ENCODE measurements around the gene COMMD9. TPM values are rescaled to one million over a fixed set of nuclear protein-coding genes. Genes with fewer than 3 reads are reported as not detected.

The COMMD9 gene
- total and polyA plus RNA-seq, 8 donors: 16.5 to 47.6 (median 29.1) TPM

DNA sequence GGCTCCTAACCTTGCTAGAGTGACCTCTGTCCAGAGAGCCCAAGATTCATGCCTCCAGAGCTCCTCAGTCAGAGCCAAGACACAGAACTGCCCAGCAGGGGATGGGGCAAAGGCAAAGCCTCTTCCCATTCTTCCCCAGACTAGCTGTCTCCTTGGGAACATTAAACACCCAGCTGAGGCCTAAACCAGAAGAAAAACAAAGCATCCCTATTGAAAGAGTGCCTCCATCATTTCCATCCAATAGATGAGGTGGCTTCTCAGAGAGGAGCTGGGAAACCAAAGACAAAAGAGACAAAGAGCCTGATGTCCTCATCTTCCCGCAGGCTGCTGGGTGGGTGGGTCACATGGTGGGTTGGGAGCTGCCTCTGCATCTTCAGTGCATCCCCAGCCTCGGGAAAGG, 37.4 kb downstream of the COMMD9 start:
- TF ChIP-seq, protein P1, sequence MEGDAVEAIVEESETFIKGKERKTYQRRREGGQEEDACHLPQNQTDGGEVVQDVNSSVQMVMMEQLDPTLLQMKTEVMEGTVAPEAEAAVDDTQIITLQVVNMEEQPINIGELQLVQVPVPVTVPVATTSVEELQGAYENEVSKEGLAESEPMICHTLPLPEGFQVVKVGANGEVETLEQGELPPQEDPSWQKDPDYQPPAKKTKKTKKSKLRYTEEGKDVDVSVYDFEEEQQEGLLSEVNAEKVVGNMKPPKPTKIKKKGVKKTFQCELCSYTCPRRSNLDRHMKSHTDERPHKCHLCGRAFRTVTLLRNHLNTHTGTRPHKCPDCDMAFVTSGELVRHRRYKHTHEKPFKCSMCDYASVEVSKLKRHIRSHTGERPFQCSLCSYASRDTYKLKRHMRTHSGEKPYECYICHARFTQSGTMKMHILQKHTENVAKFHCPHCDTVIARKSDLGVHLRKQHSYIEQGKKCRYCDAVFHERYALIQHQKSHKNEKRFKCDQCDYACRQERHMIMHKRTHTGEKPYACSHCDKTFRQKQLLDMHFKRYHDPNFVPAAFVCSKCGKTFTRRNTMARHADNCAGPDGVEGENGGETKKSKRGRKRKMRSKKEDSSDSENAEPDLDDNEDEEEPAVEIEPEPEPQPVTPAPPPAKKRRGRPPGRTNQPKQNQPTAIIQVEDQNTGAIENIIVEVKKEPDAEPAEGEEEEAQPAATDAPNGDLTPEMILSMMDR (IDR thresholded peaks at IDR 0.05): no peak
- intact Hi-C loops (cut with DNase I): no loop called here
- WGBS, 2 donors: 63 to 68% methylated on average over 2 of the region's 2 CpGs
- H3K4me3 ChIP-seq: no peak overlapping the region
- no peak overlapping the region for H3K27ac ChIP-seq
- no peaks in the 10 kb centered on the region for H3K36me3 ChIP-seq
- H3K9me3 ChIP-seq: no peaks in the 10 kb centered on the region
- H3K27me3 ChIP-seq: no peaks in the 10 kb centered on the region
- no peak for ATAC-seq
- no peak for DNase-seq
- H3K4me1 ChIP-seq: no peaks in the 10 kb centered on the region
- FAIRE-seq: no peak

DNA sequence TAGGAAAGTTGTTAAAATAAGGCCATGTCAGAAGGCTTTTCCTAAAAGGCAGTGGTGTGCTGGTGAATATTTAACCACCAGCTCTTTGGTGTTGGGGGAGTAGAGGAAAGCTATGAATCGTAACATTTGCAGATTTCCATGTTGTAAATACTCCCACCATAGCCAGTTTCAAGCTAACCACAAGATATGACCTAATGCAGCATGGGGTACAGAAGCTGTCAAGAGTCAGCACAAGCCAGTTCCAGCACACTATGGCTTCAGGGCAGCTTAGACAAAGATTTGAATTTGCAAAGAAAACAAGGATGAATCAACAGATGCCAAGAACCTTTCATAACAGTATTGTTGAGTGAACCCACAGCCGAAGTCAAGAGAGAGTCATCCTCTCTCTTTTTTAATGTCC, 40.0 kb downstream of the COMMD9 start:
- DNase-seq (no peak), FAIRE-seq (no peak), ATAC-seq (peak in 3 of 4 donors; percentile 9 to 67 (median 46))
- TF ChIP-seq, protein P1 (IDR thresholded peaks at IDR 0.05): no peak
- Histone ChIP-seq H3K4me3 (no peak overlapping the region), H3K27ac (peak overlapping the region in 1 of 4 donors; percentile 37), H3K9me3 (no peaks in the 10 kb centered on the region), H3K36me3 (no peaks in the 10 kb centered on the region), H3K4me1 (no peaks in the 10 kb centered on the region), H3K27me3 (no peaks in the 10 kb centered on the region)
- intact Hi-C loops (cut with DNase I): no loop called here
- WGBS, 2 donors: 50 to 67% methylated on average over 2 of the region's 2 CpGs

DNA sequence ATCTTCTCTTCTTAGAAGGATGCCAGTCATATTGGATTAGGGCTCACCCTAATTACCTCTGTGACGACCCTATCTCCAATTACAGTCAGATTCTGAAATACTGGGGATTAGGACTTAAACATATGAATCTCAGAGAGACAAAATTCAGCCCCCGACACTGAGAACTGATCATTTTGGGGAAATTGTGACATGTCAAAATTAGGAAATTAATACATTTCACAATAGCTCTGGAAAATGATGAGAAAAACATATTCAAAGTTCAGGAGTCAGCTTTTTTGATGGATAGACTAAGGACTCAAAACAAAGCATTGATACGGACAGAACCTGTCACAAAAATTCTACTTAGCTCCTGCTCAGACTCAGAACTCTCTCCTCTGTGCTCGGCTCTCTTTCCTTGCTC, 40.8 kb downstream of the COMMD9 start:
- ATAC-seq: no peak
- Histone ChIP-seq H3K36me3 (no peaks in the 10 kb centered on the region), H3K27me3 (no peaks in the 10 kb centered on the region), H3K9me3 (no peaks in the 10 kb centered on the region), H3K4me3 (no peak overlapping the region), H3K4me1 (no peaks in the 10 kb centered on the region), H3K27ac (peak overlapping the region in 1 of 4 donors; percentile 37)
- FAIRE-seq: no peak
- 66 to 78% methylated on average over 4 of the region's 4 CpGs for WGBS, 2 donors
- DNase-seq: no peak
- intact Hi-C loops (cut with DNase I): no loop called here
- TF ChIP-seq, protein P1 (IDR thresholded peaks at IDR 0.05): no peak

DNA sequence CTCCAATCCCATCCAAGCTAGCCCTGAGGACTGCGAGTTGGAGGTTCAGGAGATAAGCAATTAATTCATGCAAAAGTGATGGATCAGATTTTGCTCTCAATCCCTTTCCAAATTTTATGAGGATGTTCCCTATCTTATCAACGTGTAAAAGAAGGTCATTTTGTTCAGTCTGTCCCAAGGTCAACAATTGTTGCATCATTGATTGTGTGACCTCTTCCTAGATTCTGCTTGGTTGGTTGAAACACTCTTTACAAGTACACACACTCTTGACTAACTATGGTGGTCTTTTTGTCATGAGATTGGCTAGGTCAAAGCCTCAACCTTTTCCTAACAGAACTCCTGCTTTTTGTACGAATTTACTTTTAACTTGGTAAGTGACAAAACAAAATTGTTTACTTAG, 41.7 kb downstream of the COMMD9 start:
- Histone ChIP-seq H3K4me3 (no peak overlapping the region), H3K27me3 (no peaks in the 10 kb centered on the region), H3K4me1 (no peaks in the 10 kb centered on the region), H3K36me3 (no peaks in the 10 kb centered on the region), H3K9me3 (no peaks in the 10 kb centered on the region), H3K27ac (no peak overlapping the region)
- DNase-seq: no peak
- TF ChIP-seq, protein P1 (IDR thresholded peaks at IDR 0.05): no peak
- intact Hi-C loops (cut with DNase I): no loop called here
- no peak for FAIRE-seq
- ATAC-seq: no peak
- 38 to 43% methylated on average over 3 of the region's 3 CpGs for WGBS, 2 donors

DNA sequence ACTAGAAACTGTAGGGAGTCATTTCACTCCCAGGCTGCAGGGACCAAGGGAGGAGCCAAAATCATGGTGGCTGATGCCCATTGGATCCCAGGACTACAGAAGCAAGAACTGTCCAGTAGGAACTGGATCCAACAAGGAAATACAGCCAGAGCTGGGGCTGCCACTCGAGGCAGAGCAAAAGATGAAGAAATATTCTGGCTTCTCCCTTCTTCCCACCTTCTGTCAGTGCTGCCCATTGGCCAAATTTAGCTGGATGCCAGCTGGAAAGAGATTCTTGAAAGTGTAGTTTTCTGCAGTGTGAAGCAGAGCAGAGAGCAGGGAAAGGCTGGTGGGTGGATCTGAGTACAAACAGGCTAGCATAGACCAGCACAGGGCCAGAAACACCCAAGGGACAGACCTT, 45.6 kb downstream of the COMMD9 start:
- no peaks in the 10 kb centered on the region for H3K36me3 ChIP-seq
- TF ChIP-seq, protein P1 (IDR thresholded peaks at IDR 0.05): no peak
- ATAC-seq (no peak), FAIRE-seq (no peak), DNase-seq (no peak)
- WGBS, 2 donors: 47 to 65% methylated on average over 1 of the region's 1 CpG
- intact Hi-C loops (cut with DNase I): no loop called here
- H3K4me1 ChIP-seq: no peaks in the 10 kb centered on the region
- no peak overlapping the region for H3K4me3 ChIP-seq
- no peaks in the 10 kb centered on the region for H3K27me3 ChIP-seq
- H3K9me3 ChIP-seq: no peaks in the 10 kb centered on the region
- no peak overlapping the region for H3K27ac ChIP-seq
